ENCODE data around the gene CARM1. TPM values are rescaled to one million over a fixed set of nuclear protein-coding genes. Genes with fewer than 3 reads are reported as not detected.

Gene CARM1
- total RNA-seq, result 21.7 and 22.7 TPM in 2 replicates

GRCh38 chr19:10870955-10871603 is at the start of gene CARM1:
CARM1 (plus strand) TSS chr19:10871553; CDS start chr19:10871703, 150 bp downstream.

GRCh38 chr19:10835754-10836478 is 35.4 kb upstream of the CARM1 start, which contains the start of gene TMED1:
TMED1 (minus strand) TSS chr19:10836212; CDS start chr19:10836191, 21 bp downstream.

GRCh38 chr19:10848230-10848856 is 23.0 kb upstream of the CARM1 start, which contains the start of gene C19orf38:
C19orf38 (plus strand) TSS chr19:10848415; CDS start chr19:10848509, 94 bp downstream.

DNA sequence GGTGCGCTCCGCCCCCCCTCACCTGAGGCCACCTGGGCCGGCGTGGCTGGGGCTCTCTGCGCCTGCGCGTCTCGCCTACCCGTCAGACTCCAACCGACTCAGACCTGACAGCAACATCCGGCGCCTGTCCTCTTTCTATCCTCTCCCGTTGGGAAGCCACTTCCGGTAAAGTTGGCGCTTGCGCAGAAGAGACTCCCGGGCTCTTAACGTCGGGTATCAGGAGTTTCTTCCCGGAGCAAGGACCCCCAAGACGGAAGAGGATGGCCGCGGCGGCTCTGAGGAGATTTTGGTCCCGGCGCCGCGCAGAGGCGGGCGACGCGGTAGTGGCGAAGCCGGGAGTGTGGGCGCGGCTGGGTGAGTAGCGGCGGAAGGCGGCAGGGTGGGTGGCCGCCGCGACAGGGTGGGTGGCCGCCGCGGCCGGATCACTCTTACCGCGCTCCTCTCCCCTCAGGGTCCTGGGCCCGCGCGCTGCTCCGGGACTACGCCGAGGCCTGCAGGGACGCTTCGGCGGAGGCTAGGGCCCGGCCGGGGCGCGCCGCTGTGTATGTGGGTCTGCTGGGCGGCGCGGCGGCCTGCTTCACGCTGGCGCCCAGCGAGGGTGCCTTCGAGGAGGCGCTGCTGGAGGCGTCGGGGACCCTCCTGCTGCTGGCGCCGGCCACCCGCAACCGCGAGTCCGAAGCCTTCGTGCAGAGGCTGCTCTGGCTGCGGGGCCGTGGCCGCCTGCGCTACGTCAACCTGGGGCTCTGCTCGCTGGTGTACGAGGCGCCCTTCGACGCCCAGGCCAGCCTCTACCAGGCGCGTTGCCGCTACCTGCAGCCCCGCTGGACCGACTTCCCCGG is 57.4 kb downstream of the CARM1 start, which contains the start of the genes TIMM29 and YIPF2:
Gene TIMM29, plus strand, starts transcription at position 249 of the 839 bp plus-strand sequence. Its CDS starts 12 bp downstream, at position 261.
Gene YIPF2, minus strand, starts transcription at position 77 of the 839 bp plus-strand sequence. CDS start 229 bp downstream, outside the sequence.

GRCh38 chr19:10960314-10961072 is 89.1 kb downstream of the CARM1 start, which contains the start of gene SMARCA4:
SMARCA4 (plus strand) TSS chr19:10961030; CDS start chr19:10984152, 23,122 bp downstream.

Other genes with a start within 250 kb of the CARM1 start
- gene SLC44A2, start 246.0 kb upstream of the CARM1 start, total RNA-seq, result 18.8 and 20.8 TPM in 2 replicates
- gene ILF3, start 217.2 kb upstream of the CARM1 start, total RNA-seq, result 56.8 and 70.9 TPM in 2 replicates
- 32.8 and 47.1 TPM in 2 replicates for gene QTRT1, start 170.1 kb upstream of the CARM1 start, total RNA-seq
- 73.2 and 76.1 TPM in 2 replicates for gene DNM2, start 153.5 kb upstream of the CARM1 start, total RNA-seq
- 43.0 and 50.6 TPM in 2 replicates for gene TMED1, start 35.3 kb upstream of the CARM1 start, total RNA-seq
- 1.2 and 1.3 TPM in 2 replicates for gene C19orf38, start 23.1 kb upstream of the CARM1 start, total RNA-seq
- 90.0 and 94.7 TPM in 2 replicates for gene YIPF2, start 57.1 kb downstream of the CARM1 start, total RNA-seq
- gene TIMM29, start 57.3 kb downstream of the CARM1 start, total RNA-seq, result 22.4 and 27.1 TPM in 2 replicates
- 41.5 and 53.0 TPM in 2 replicates for gene SMARCA4, start 89.5 kb downstream of the CARM1 start, total RNA-seq
- 113 and 174 TPM in 2 replicates for gene LDLR, start 217.9 kb downstream of the CARM1 start, total RNA-seq

Measured in bronchial smooth muscle cell (primary cell).